ENCODE data around the gene AP1G2.

AP1G2 gene

DNA sequence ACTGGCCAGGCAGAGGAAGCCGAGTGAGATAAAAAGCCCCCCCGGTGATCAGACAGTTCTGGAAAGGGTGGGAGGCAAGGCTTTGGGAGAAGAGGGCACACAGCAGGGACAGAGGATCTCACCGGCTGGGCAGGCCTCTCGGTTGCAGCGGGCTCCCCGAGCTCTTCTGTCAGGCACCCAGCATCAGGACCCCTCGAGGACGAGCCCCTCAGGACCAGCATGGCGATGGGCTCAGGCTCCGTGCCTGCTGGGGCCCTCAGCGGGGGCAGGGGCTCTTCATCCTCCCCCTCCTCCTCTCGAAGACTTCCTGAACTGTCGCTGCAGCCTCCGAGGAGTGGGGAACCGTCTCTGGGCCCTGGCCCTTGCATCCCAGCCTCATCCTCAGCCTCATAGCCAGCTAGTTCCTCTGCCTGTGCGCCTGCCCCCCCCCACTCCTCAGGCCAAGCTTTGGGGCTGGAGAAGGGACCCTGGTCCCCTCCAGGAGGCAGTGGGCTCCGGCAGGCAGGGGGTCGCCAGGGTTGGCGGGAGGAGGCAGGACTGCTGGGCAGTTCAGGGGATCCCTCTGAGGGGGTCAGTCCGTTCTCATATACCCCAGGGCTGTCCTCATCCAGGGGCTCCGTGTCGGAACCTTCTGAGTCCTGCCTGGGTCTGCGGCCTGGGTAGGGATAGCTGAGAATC, 3.4 kb upstream of the AP1G2 start:
- no peak for DNase-seq

DNA sequence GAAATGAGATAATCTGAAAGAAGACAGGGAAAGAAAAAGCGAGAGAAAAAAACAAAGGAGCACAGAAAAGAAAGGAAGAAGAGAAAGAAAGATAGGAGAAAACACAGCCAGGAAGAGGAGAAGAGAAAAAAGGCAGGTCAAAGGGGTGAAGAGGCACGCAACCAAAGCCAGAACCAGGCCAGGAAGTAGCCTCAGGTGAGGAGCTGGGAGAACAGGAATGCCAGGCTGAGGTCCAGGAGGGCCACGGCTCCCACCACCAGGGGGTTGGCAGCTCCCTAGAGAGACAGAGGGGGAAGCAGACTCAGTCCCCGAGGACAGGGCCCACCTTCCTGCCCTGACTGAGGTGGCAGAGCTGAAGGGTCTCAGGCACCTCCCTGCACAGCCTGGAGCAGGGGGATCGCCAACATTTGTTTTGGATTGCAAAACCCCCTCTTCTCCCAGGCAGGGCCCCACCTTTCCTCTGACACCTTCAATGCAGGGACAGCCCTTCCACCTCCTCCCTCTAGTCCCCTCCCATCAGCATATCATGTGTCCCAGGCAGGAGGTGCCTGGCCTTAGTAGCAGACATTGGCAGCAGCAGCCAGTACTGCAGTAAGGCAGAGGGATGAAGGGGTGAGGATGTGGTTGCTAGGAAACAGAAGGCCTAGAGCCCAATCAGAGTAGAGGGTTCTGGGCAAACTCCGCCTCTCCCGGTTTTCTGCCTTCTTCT, 2.0 kb upstream of the AP1G2 start:
- no peak for DNase-seq

DNA sequence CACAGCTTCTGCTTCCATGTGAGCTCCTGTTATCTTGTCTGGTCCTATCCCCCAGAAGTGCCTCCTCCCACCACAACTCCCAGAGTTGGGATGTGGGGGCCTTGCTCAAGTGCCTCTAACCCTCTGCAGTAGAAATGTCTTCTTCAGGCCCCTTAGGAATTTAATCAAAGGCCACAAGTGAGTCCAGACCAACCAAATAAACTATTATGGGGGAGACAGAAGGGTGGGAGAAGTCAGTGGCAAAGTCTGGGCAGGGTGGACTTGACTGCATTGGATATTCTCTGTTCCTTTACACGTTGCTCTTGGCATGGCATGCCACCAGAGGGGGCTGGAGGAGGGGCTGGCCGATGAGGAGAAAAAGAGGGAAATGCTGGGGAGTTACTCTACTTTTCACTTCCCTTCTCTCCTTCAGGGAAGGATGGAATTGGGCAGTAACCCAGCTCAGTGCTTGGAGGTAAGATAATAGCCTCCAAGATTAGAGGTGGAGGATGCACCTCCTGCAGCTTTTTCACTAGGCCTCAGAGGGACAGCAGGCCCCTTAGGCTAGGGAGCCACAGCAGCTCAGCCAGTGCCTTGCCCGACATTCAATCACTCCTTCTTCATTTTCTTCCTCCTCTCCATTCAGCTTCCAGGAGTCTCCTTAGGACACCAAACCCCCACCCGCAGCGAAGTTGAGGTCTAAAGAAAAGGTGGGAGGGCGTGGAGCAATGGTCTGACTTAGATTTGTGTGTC, 1.2 kb upstream of the AP1G2 start:
- peak; percentile 47 to 52 for DNase-seq

DNA sequence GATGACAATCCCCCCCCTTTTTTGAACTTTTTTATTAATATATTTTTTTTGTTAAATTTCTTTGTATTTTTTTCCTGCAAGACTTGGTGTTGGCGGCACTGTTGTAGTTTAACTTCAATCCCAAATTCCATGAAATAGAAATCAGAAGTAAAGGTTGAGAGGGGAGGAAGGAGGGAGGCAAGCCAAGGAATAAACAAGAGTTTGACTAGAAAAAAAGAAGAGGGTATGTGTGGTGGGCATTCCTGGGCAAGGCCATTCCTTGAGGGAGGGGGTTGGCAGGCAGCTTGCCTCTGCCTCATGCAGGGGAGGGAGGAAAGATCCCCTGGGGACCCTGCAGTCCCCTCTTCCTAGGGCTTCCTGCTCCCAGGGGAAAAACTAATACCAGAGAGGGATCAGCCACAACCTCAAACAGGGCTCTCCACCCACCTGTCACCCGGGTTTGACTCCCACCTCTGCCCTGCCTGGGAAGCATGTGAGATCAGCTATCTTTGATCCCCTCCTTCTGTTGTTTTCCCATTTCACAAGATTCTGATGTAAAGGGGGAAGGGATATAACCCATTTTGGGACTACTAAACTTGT, 519 bp upstream of the AP1G2 start:
- no peak for DNase-seq

DNA sequence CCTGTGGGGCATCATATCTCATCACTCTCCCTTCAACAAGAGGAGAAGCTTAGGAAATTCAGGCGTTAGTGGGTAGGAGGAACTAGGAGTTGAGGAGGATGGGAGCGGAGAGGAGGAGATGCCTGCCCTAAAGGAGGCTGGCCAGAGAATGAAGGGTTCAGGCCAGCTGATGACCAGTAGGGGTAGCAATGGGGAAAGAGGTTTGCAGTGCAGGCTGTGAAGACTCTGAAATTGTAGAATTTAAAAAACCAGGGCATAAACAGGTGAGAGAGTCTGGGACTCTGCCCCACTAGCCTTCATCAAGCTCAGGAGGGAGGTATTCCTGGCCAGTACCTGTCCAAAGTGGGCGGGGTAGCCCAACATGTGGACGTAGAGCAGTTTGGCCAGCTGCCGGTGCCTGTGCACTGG, 809 bp downstream of the AP1G2 start:
- DNase-seq = no peak

DNA sequence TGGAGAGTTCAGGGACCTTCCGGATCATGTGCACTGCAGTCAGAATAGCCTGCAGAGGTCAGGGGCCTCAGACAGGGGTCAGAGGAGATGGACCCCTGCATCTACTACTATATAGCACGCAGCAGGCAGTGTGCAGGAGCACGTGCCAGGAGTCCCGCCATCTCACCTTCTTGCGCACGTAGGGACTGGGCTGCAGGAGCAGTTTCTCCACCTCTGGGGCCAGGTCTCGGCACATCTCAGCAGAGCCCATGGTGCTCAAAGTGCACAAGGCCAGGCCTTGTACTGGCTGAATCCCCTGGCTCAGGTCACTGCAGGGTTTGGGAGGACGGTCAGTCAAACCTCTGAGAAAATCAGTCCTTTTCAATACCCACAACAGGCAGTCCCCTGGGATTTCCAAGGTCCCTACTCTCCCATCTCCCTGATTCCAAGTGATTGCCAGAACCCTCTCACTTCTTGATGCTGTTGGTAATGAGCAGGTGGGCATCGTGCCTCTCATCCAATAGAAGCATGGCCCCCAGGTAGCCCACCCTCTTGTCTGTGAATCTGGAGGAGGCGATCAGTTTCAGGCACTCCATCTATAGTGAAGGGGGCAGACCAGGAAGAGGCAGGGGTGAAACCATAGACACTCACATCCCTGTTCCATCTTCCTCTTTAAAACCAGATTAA, 1.3 kb downstream of the AP1G2 start:
- DNase-seq = no peak

DNA sequence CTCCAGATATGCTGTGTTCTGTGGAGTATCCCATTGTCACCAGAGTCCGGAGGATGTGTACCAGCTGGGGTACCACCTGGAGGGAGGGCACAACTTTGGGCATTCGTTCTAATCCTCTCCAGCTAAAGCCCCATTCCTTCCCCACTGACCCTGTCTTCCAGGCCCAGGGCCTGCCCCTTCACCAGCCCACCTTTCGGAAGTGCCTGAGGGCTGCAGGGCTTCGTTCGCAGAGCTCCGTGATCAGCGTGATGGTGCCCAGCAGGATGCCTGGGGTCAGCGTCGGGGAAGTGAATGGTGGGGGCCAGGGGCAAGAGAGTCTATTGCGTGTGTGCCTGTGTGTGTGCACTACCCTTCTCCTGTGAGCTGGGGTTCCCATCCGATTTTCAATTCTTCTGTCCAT, 2.0 kb downstream of the AP1G2 start:
- DNase-seq = no peak

DNA sequence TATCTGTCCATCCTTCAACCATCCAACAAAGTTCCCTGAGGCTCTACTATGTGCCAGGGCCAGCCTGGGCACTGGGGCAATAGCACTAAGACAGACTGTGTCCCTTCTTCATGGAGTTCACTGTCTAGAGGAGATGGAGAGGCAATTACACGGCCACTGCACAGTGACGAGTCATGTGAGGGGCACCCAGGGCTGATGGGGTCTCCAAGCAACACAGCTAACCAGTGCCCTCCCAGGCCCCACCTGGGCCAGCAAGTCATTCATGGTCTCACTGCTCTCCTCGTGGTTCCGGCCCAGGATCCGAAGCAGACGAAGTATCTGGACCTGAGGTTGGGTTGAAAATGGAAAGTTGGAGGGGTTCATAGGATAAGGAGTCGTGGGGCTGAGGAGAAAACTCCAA, 2.7 kb downstream of the AP1G2 start:
- DNase-seq = no peak

DNA sequence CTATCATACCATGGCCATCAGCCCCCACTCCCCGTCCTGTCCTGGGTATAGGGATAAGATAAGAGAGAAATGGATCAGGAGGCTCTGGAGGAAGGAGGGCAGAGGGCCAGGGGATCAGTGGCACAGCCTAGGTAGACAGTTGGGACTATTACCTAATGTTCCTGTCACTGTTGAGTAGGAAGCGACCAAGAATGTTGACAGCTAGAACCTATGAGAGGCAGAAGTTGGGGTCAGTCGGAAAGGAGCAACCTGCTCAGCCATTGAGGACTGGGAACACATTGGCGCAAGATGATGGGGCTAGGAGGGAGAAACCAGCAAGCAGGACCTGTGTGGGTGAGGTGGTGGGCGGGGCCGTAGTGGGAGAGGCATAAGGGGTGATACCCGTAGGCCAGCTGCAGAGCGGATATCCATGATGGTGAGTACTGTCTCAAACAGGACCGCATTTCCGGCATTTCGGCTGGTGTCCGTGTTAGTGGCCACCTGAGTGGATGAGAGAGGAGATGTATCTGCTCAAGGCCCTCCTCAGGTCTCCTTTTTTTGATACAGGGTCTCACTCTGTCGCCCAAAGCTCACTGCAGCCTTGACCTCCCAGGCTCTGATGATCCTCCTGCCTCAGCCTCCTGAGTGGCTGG, 3.3 kb downstream of the AP1G2 start:
- no peak for DNase-seq

DNA sequence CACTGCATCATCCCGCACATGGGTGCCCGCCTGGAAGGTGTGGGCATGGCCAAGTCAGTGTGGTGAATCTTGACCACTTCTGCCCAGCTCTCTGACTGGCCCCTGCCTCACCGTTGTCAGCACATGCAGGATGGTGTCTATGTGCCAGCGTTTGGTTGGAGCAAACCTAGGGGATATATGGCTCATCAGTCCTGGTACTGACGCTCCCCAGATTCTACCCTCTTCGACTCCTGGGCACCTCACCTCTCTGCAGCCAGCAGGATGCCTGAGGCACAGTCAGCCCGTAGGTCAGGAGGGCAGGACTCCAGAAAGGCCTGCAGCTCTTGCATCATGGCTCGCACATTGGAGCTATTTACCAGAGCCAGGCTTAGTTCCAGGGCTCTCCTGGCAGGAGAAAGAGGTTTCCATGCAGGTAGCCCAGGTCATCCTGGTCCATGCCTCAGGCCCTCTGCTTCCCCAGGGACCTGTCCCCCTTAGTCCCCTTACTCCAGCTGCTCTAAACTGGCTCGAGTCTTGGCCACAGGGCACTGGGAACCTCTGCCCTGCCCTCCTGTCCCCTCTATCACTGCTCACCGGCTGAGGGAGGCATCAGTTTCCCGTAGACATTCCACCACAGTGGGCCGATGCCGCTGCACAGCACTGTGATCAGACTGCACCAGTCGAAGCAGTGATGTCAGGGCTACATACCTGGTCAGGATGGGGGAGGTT, 4.0 kb downstream of the AP1G2 start:
- no peak for DNase-seq

DNA sequence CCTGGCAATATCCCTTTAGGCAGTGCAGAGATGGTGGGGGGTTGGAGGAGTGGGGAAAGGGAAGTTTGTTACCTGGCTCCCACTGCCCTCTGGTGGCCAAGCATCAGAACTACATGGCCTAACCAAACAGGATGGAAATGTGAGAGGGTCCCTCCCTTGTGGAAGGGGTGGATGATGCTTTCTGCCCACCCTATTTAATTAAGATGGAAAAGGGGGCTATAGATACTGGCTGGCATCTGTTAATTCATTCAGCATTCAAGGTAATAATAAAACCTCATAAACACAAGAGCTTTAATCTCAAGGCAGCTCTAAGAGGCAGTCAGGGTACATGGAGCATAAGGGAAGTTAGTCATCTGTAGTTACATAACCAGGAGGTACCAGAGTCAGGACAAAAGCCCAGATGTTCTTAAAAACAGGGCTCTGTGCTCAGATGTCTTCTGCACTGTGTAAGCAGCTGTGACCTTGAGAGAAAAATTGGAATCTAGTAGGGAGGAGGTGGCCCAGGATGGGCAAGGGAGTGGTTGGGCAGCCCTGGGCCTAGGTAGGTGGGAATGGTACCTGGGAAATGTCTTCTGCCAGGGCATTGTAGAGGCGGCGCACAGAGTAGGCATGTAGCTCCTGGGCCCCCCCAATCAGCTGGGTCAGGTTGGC, 4.6 kb downstream of the AP1G2 start:
- DNase-seq = peak; percentile 39 to 46

DNA sequence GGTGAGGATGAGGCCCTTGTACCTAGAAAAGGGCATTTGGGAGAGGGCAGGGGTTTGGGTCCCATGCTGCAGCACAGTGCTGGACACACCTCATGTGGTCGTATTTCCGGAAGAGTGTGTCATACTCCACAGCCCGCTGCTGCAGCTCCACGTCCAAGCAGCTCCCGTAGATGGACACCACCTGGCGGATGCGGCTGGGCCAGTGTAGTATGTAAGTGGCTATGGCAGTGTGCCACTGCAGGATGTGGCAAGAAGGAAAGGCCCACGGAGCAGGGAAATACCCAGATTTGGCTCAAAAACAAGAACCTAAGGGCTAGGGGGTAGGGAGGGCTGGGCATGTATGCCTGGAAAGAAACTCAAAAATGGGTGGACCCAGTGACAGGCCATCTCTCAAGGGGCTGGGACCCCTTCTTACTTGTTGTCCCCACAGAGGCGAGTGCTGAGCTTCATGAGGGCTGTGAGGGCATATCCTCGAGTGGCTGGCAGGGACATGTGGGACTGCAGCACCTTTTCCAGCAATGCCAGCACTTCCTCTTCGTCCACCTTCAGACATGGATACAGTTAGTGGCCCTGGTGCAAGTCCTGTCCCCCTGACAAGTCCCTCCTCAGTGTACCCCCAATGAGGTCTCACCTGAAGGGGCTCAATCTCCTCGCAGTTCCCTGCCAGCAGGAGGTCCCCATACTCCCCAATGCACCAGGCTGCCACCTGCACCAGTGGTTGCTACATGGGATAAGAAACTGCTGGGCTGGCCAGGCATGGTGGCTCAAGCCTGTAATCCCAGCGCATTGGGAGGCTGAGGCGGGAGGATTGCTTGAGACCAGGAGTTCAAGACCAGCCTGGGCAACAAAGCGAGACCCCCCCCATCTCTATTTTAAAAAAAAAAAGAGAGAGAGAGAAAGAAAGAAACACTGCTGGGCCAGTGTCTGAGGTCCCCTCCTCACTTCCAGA, 5.4 kb downstream of the AP1G2 start:
- DNase-seq = no peak

DNA sequence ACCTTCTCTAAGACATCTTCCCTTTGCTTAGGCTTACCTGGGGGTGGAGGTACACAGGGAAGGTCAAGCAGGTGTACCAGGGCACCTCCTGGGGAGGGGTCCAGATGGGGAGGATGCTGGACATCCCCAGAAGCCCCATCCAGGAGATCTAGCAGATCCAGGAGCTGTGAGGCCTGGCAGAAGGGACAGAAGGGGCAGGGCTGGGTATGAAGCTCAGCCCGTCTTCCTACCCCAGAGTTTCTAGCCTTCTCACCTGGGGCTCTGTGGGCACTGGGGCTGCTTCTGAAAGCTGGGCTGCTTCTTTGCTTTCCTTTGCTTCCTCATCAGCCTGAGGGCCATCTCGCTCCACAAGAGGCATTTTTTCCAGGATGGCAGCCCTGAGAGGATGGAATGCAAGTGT, 6.3 kb downstream of the AP1G2 start:
- DNase-seq = no peak

DNA sequence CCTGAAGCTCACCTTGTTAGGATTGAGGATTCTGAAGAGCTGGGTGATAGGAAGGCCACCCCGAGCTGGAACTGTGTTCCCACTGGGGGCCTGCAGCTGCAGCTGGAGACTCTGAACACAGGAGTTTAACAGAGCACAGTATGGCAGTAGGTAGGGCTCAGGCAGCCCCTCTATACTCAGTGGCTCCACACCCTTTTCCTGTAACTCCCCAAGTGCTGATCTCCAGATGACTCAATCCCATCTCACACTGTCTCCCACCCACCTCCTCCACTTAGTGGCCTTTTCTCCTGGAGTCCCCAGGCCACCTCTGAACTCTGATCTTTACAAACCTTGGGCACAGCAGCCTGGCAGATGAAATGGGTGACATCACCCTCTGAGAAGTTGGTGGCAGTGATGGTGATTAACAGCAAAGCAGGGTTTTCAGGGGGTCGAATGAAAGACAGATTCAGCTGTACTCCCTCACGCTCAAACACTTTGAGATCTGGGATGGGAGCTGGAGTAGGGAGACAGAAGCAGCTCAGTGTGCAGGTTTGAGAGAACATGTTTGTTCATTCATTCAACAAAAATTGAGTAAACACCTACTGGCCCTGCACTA, 7.6 kb downstream of the AP1G2 start:
- no peak for DNase-seq

DNA sequence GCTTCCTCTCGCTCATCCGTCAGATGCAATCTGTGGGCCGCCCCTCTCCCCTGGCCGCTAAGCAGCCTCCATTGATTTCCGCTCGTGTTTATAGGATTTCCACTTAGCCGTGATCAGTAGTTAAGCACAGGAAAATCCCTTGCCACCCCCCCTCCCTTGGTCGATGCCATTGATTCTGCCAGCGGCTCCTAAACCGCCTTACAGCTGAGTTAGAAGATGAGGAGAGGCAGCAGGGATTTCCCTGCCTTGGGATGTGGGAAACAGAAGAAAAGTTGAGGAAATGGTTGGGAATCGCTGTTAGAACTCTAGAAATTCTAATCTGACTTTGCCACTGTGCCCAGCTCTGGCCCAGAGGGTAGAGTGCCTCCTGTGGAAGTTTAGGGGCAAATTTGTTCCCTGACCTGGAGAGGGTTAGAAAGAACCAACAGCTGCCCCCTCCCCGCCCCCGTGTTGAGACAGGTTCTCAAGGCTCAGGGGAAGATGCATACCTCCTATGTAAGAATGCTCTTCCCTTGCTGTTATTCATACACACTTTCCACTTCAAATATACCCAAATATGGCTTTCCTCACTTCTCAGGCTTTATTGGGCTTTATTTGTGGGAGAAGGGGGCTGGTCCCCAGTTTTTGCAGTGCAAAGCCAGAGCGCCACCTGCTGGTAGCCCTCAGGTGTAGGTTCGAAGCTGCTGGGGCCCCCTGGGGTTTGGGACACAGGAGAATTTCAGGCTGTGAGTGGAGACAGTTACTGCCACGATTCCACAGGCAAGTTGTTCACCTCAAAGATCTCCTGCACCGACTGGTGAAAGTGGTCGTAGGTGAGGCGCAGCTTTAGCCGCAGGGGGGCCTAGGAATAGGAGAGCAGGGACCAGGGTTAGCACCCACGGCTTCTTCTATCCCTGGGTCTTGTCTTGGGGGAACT, 8.3 kb downstream of the AP1G2 start:
- DNase-seq = peak; percentile 55 to 67

DNA sequence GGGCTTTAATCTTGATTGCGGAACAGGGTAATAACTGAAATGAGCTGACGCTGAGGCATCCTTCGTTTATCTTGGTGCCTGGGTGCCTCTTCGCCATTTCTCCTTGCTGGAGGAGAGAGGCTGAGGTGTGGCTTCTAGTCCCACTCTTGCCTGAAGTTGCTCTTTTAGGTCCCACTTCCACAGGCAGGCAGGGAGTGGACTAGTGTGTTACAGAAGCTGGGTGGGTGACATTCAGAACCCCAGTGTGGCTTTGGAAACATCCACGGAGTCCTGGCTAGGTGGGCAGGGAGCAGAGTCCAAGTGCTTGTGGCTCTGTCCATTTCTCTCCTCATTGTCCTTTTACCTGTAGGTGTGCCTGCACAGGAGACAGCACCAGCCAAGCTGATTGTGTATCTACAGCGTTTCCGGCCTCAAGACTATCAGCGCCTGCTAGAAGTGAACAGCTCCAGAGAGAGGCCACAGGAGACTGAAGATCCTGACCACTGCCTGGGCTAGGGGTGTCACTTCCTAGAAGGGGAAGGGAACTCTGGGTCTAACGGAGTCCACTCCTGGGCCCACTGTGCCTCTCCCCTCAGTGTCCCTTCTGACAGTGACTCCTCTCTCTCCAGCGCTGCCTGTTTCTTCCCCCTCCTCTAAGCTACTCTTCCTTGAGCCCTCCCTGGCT, 9.1 kb downstream of the AP1G2 start:
- DNase-seq = no peak

DNA sequence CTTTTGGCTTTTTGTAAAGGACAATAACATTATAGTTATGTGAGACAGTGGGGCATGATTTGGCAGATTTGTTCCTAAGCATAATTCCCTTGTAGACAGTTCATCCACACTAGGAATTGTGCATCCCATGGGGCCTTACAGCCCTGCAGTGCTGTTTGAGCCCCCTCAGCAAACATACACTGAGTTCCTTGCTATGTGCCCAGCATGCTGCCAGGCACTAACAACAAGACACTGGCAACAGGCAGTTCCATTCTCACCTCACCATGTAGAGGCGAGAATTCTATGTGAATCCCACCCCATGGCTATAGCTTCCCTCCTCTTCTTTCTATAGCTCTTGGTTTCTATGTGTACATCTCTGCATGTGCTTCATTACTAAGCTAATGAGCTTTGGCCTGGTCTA, 9.6 kb downstream of the AP1G2 start:
- DNase-seq = no peak

DNA sequence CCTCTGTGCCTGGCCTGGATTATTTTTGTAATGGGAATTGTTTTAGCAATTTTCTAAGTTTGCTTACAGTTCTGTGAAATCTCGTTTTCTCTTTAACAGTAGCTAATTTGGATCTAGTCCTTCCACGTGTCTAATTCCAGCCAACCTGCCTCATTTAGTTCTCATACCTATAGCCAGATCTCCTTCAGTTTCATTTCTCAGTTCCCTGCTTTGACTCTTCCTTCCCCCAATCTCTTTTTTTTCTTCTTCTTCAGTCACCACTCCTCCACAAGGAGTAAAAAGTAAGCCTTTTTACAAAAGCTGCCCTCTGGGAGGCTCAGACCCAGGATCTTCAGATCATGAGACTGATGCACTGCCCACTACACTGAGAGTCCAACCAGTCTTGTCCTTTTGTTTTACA, 10.1 kb downstream of the AP1G2 start:
- DNase-seq = no peak
